GM19438 (cell line): ENCODE measurements around the gene CCT5.
"Not testable (repeated sequence)": the region's sequence is repeated elsewhere in the genome, so short reads cannot be mapped to it uniquely, and the experiment has no call there.

Experiments
- ATAC-seq: cut with Tn5 transposase; IDR thresholded peaks from one replicate; pipeline ENCODE4 v1.9.1; 2021; ENCODE audit warnings: low read depth; ENCODE audit not compliant: unreplicated experiment

Gene CCT5

DNA sequence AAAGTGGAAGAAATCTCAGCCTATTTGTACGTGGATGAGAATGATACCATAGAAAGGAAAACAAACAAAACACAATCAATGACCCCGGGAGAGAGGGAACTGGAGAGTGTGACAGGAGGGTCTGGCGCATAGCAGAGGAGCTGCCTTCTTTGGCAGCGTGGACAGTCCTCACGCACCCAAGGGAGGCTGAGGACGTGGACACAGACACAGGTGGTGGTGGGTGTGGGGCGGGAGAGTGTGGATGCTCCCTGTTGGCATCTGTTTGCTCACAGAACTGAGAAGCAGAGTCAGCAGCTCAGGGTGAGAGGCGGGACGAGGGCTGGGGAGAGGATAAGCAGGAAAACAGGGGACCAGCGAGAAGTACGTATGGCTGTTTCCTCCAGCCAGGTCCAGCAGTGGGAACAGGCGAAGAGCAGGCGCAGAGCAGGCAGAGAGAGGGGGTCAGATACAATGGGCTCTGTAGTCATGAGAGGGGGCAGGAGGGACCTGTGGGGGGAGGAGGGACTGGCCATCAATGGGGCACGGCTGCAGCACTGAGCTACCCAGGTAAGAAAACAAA is 47.6 kb downstream of the CCT5 start:
- ATAC-seq, result no peak

DNA sequence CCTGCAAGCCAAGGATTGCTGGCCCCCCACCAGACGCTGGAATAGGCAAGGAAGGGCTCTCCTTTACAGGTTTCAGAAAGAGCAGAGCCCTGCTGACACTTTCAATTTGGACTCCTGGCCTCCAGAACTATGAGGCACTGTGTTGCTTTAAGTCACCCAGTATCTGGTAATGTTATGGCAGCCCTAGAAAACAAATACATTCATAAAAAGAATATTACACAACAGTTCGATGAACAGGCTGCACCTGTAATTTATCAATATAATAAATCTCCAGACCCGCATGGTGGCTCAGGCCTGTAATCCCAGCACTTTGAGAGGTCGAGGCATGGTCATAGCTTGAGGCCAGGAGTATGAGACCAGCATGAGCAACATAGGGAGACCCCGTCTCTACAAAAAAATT is 50.2 kb downstream of the CCT5 start:
- ATAC-seq, result no peak

DNA sequence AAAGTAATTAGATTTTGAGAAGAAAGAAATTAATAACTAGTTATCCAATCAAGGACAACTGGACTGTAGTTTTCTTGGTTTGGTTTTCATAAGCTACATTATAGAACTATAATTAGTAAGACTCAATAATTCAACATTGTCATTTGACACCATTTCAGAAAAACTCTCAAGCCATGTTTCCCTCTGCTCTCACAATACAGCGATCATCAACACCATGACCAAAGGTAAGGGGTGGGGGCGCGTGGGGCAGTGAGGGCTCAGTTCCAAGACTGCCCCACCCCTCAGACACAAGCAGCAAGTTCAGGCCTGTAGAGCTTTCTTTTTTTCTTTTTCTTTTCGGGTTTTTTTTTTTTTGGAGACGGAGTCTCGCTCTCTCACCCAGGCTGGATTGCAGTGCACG is 51.2 kb downstream of the CCT5 start:
- ATAC-seq, result no peak

GRCh38 chr5:10301842-10302610 is 51.9 kb downstream of the CCT5 start:
- ATAC-seq, result no peak

DNA sequence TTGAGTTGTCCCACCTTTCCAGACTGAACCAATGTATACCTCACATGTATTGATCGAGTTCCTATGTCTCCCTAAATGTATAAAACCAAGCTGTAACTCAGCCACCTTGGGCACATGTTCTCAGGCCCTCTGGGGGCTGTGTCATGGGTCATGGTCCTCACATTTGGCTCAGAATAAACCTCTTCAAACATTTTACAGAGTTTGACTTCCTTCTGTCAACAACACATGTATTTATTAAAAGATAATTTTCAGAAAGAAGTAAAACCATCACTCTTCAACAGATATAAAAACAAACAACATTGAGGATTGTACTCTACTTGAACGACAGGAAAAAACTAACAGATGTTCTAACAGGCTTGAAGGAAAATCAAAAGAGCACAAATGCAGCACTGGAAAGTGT is 53.1 kb downstream of the CCT5 start:
- ATAC-seq, result no peak

DNA sequence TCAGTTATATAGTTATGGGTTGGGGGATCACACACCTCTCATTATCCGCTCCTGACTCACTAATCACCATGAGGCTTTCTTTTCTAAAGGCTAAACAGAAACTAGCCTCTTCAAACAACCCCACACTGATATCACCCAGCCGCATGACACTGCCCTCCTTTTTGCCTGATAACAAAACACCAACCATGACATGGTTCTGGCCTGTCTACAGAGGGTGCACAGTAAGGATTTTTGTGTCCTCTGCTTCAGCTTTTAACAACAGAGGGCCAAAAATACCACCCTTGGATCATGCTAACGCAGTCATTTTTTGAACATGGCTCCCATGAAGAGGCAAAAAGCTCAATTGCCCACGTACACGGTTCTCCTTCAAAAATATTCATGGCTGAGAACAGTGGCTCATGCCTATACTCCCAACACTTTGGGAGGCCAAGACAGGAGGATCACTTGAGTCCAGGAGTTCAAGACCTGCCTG is 53.7 kb downstream of the CCT5 start:
- ATAC-seq, result no peak

DNA sequence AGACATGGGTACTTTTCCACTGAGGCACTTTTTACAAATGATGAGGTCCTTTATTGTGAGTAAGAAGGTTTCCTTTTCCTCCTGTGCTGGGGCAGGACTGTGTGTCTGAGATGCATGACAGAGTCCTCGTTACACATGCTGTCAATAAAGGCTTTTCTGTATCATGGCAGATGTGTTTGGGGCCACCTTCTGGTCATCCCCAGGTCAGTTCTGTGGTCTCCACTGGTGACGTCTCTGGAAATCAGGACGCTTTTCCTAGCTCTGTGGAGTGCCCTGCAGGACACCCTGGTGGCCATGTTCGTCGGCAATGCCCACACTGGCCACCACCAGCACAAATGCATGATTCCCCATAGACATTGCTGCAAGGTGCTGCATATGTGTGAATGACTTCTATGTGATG is 54.9 kb downstream of the CCT5 start:
- ATAC-seq, result no peak

DNA sequence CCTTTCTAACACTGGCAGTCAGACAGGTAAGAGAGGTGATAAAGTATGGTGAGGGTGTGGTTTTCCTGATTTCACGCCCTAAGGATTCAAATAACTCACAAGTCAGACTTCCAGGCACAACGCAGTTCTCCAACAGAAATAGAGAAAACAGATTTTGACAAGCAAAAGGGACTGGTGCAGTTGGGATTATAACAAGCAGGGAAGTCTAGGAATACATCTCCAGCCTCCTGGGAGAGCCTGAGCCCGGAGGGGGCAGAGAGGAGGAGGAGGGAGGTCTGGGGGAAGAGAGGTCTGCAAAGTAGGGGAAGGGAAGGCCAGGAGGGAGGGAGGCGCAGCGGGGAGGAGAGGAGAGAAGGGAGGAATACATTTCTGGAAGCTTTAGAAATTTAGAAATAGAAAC is 56.0 kb downstream of the CCT5 start:
- no peak for ATAC-seq

GRCh38 chr5:10306806-10307205 is 56.7 kb downstream of the CCT5 start:
- peak; percentile 15 for ATAC-seq

DNA sequence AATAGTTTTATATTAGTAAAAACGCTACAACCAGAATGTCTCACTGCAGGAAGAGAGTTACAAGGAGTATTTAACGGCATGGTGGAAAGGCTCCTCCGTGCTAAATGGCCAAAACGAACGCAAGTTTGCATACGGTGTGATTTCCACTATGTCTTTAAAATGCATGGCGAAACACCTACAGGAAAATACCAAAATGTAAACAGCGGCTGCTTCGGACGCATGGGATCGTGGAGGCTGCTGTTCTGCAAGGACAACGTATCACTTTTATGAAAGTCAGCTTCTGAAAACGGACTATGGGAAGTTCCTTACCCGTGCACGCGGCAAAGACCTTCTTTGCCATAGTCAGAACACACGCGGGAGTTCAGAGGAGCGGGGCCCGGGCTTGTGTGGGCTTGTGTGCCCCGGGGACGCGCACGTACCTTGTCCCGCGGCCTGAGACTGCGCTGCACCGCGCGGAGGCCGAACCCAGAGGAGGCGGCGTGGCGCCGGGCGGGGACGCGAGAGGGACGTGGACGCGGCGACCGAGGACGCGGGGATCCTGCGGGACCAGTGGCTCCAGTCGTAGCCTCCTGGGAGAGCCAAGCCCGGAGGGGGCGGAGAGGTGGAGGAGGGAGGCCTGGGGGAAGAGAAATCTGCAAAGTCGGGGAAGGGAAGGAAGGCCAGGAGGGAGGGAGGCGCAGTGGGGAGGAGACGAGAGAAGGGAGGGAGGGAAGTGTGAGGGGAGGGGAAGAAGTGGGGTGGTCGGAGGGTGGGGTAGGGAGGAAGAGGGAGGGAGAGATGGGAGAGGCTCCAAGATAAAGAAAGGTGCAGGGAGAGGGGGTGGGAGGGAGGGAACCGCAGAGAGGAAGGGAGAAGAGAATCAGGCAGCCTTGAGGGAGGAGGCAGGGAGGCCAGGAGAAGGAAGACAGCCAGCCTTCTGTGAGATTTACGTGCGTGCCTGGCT is 57.4 kb downstream of the CCT5 start, which contains the start of gene CMBL:
Gene CMBL, minus strand, starts transcription at position 697 of the 943 bp plus-strand sequence. CDS start 17,140 bp downstream, outside the sequence.
- ATAC-seq, result peak; percentile 83

GRCh38 chr5:10308844-10309243 is 58.8 kb downstream of the CCT5 start:
- ATAC-seq, result no peak

- no peak for ATAC-seq
These were observed 60.1 kb downstream of the CCT5 start for GRCh38 chr5:10310066-10310779.

- not testable (repeated sequence) for ATAC-seq
These were observed 60.9 kb downstream of the CCT5 start for GRCh38 chr5:10310835-10311570.

GRCh38 chr5:10311595-10312425 is 61.7 kb downstream of the CCT5 start:
- ATAC-seq, result no peak

GRCh38 chr5:10315201-10315600 is 65.1 kb downstream of the CCT5 start:
- ATAC-seq, result no peak
